Dedifferentiated amniotic fluid mesenchymal stem cell (primary cell): ENCODE data around the gene RAD1.
A peak's percentile ranks its signal among the peaks of the same experiment; 100 is the strongest.

Experiments used
- DNase-seq: peaks from one replicate; pipeline ENCODE4 v3.0.0-alpha.2; 2016; ENCODE audit errors: extremely low spot score

RAD1 gene

GRCh38 chr5:34916518-34916917 lies 1.2 kb upstream of the RAD1 start:
- no peak for DNase-seq

DNA sequence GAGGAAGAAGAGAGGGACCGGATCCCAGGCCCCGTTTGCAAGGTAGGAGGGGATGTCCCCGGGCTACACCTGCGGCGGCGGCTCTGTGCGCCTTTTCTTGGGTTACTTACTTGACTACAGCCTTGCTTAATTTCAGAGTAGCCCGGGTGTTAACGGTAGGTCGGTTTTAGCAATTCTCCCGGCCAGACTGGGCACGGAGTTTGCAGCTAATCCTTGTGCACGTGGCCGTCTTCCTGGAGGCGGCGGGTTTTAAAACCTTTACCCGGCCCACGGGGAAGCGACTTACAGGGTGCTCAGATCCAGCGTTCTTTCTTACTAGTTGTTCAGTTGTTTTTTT lies 520 bp upstream of the RAD1 start:
- no peak for DNase-seq

GRCh38 chr5:34914671-34915138 lies 599 bp downstream of the RAD1 start:
- no peak for DNase-seq

DNA sequence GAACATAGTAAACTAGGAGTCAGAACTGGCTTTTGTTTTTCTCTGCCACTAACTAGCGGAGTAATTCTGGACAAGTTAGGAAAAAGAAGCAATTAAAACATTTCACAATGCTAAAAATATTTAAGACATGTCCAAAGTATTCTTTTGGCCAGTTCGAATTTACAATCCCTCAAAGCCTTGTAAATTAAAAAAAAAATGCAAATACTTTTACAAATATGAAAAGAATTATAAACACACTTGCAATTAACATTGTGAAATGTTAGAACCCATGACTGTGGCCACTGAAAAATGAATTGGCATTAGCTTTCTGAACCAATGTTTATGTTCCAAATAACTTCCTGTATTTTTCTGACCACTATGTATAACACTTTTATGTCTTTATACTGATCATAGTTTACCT lies 2.2 kb downstream of the RAD1 start:
- peak; percentile 53 for DNase-seq

DNA sequence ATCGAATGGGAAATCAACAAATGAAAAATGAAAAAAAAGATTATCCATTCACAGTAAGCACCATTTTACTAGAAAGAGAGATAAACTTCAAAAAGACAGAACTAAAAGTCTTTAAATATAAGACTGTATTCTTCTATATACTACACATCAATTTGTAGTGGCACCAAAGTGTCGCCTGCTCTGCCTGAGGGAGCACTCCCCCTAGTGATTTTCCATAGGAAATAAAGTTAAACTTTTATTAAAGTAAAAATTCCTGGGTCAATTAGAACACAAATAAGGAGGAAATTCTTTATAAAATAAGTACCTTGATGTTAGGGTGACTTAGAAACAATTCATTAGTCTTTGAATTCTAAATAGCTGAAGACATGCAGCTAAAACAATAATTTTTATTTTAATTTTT lies 9.7 kb downstream of the RAD1 start:
- no peak for DNase-seq

DNA sequence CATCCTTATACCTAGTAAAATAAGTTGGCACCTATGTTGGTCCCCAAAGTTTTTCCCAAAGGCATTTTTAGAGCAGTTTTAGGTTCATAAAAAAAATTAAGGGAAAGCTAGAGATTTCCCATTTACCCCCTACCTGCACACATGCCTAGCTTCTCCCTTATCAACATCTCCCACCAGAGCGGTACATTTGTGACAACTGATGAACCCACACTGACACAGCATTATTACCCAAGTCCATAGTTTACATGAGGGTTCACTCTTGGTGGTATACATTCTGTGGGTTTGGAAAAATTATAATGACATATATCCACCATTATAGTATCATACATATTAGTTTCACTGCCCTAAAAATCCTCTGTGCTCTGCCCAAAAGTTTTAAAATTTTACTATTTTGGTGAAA lies 12.0 kb downstream of the RAD1 start:
- no peak for DNase-seq

DNA sequence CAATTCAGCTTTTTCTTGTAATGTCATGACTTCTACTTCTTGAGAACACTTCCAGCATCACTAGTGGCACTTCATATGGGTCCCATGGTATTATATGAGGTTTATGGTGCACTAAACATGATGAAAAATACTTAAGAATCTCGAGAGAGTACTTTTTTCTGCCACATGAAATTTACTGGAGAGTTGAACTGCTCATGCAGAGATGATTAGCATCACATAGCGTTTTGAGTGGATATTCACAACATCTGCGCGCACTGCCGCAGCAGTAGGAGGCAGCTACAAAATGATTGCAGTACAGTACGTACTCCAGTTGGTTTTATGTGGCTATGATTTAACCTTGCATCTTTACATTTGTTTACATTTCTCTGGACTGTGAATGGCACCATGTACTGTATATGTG lies 14.7 kb downstream of the RAD1 start:
- no peak for DNase-seq

DNA sequence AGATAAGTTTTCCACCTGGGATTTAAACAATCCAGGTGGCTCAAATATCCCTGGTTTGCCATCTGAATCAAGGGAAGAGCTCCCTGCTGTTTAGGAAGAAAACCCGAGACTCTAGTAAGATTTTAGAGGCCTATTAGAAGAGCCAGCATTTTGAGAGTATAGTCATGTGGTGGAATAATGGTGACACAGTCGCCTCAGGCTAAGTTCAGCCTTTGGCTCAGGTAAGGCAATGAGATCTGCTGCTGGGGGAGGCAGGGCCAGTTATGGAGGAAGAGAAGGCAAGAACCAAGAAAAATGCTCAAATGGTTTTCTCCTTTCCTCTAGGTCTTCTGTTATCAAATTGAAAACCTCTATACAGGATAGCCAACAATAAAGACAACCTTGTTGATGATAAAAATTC lies 16.2 kb downstream of the RAD1 start:
- DNase-seq, result no peak

- peak; percentile 86 for DNase-seq
Observed at GRCh38 chr5:34898258-34898895, 16.9 kb downstream of the RAD1 start.

DNA sequence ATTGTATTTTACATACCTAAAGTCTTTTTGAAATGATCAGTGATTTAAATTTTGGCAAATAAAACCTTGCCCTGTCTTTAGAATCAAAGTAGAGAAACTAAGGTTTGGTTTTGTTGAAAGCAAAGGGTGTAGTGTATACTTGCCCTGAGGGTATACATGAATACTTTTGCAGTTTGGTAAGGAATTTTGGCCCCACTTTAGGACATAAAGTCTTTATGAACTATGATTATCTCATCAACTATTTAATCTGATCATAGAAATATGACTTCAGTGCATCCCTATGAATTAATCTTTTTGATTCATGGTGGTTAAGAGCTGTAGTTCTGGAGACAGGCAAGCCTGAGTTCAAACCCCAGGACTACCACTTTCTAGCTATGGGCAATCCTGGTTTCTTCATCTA lies 17.7 kb downstream of the RAD1 start:
- peak; percentile 36 for DNase-seq

GRCh38 chr5:34895641-34896419 lies 19.5 kb downstream of the RAD1 start:
- DNase-seq, result no peak

GRCh38 chr5:34894716-34895115 lies 20.6 kb downstream of the RAD1 start:
- no peak for DNase-seq

GRCh38 chr5:34892414-34892813 lies 22.9 kb downstream of the RAD1 start:
- DNase-seq, result no peak

- DNase-seq, result peak; percentile 58
Observed at GRCh38 chr5:34891981-34892380, 23.3 kb downstream of the RAD1 start.

- no peak for DNase-seq
Observed at GRCh38 chr5:34889394-34889793, 25.9 kb downstream of the RAD1 start.

- DNase-seq, result no peak
Observed at GRCh38 chr5:34886392-34887119, 28.7 kb downstream of the RAD1 start.

GRCh38 chr5:34881246-34881645 lies 34.1 kb downstream of the RAD1 start:
- no peak for DNase-seq

GRCh38 chr5:34876275-34876674 lies 39.0 kb downstream of the RAD1 start:
- no peak for DNase-seq

DNA sequence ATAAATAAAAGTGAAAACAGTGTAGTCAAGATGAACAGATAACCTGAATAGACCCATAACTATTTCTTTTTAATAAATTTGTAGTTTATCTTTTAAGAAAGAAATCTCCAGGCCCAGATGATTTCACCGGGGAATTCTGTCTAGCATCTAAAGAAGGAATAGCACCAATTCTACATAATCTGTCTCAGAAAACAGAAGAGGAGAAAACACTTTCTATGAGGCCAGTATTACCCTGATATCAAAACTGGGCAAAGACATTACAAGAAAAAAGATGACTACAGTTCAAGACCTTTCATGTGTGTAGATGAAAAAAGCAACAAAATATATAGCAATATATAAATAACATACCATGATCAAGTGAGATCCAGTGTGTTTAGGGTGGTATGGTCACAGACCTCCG lies 44.9 kb downstream of the RAD1 start:
- DNase-seq, result no peak

GRCh38 chr5:34869256-34869655 lies 46.0 kb downstream of the RAD1 start:
- DNase-seq, result no peak

DNA sequence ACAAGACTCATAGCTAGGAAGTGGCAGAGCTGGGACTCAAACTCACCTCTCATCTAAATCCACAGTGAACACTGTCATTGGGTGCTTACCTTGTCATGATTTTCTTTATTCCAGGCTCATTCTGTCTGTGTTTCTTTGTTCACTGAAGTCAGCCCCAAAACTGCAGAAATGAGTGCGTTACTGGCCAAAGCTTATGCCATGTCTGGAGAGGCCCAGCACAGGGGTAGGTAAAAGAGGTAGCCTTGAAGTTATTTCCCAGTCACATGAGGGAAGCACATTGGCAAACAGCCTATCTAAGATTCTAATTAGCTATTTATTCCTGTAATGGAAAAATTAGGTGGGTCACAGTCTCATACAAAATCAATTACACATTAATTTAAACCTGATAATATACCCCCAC lies 46.5 kb downstream of the RAD1 start:
- no peak for DNase-seq

GRCh38 chr5:34867660-34868059 lies 47.6 kb downstream of the RAD1 start:
- DNase-seq, result no peak

- no peak for DNase-seq
Observed at GRCh38 chr5:34866989-34867471, 48.3 kb downstream of the RAD1 start.
